Hepatocyte (in vitro differentiated cells): ENCODE results near the gene DLG3. TPM values are rescaled to one million over a fixed set of nuclear protein-coding genes. Genes with fewer than 3 reads are reported as not detected.

Experiments
- DNase-seq: peaks from one replicate; pipeline ENCODE4 v3.0.0-alpha.2; 2016; ENCODE audit warnings: low spot score
- H2AFZ ChIP-seq: fragments of 200-600 bp; sonication (generic); 2 replicates; pipeline ENCODE4 v1.6.0; 2016; ENCODE audit warnings: antibody characterized with exemption, mild to moderate bottlenecking
- H3K27ac ChIP-seq: fragments of 200-600 bp; sonication (generic); 2 replicates; pipeline ENCODE4 v1.5.1; 2016; ENCODE audit warnings: mild to moderate bottlenecking
- H3K27me3 ChIP-seq: fragments of 200-600 bp; sonication (generic); 2 replicates; pipeline ENCODE4 v1.6.1; 2016
- H3K36me3 ChIP-seq: fragments of 200-600 bp; sonication (generic); replicated peaks from 2 replicates; pipeline ENCODE4 v1.5.1; 2016; ENCODE audit warnings: low read depth; ENCODE audit not compliant: insufficient read depth
- H3K4me1 ChIP-seq: fragments of 200-600 bp; sonication (generic); 2 replicates; pipeline ENCODE4 v1.5.1; 2016; ENCODE audit warnings: mild to moderate bottlenecking, moderate library complexity; ENCODE audit not compliant: insufficient read depth
- H3K4me2 ChIP-seq: fragments of 200-600 bp; sonication (generic); 2 replicates; pipeline ENCODE4 v1.6.0; 2016
- H3K4me3 ChIP-seq: fragments of 200-600 bp; sonication (generic); 2 replicates; pipeline ENCODE4 v1.5.1; 2016; ENCODE audit warnings: mild to moderate bottlenecking
- H3K79me2 ChIP-seq: fragments of 200-600 bp; sonication (generic); 2 replicates; pipeline ENCODE4 v1.6.0; 2017; ENCODE audit warnings: mild to moderate bottlenecking
- H3K9me2 ChIP-seq: fragments of 200-600 bp; sonication (generic); replicated peaks from 2 replicates; pipeline ENCODE4 v1.6.0; 2017; ENCODE audit warnings: mild to moderate bottlenecking; ENCODE audit not compliant: insufficient read depth
- H3K9me3 ChIP-seq: fragments of 200-600 bp; sonication (generic); 2 replicates; pipeline ENCODE4 v1.5.1; 2016; ENCODE audit warnings: low read depth, mild to moderate bottlenecking
- H4K20me1 ChIP-seq: fragments of 200-600 bp; sonication (generic); 2 replicates; pipeline ENCODE4 v1.6.0; 2016; ENCODE audit warnings: mild to moderate bottlenecking; ENCODE audit not compliant: insufficient read depth, poor library complexity, severe bottlenecking
- CTCF ChIP-seq: fragments of 200-600 bp; sonication (generic); IDR thresholded peaks from 2 replicates; pipeline ENCODE4 v1.5.1; 2016; ENCODE audit warnings: antibody characterized with exemption, mild to moderate bottlenecking; ENCODE audit not compliant: poor library complexity
- EZH2 ChIP-seq: fragments of 200-600 bp; sonication (generic); IDR thresholded peaks from 2 replicates; pipeline ENCODE4 v1.6.1; 2016; ENCODE audit warnings: antibody characterized with exemption, mild to moderate bottlenecking, borderline replicate concordance
- EZH2phosphoT487 ChIP-seq: fragments of 200-600 bp; sonication (generic); IDR thresholded peaks from one replicate; pipeline ENCODE4 v1.6.1; 2018; ENCODE audit warnings: antibody characterized with exemption, mild to moderate bottlenecking, low read depth, moderate library complexity; ENCODE audit not compliant: unreplicated experiment, severe bottlenecking
- WGBS: methylation state at CpG from one replicate; pipeline ENCODE4 v1.1.6; 2016; ENCODE audit warnings: low lambda C conversion rate; ENCODE audit errors: missing lambda C conversion rate; 5-methylcytosine and 5-hydroxymethylcytosine counted together
- polyA plus RNA-seq: library from polyadenylated mRNA; unstranded; fragments of >200 nt; fragmentation: Nextera tagmentation; extraction: Ambion mirVana; gene quantifications from 2 replicates; pipeline ENCODE4 v1.2.1, GENCODE V29; 2016
- total RNA-seq: library from RNA; depleted of rRNA; stranded (reverse); fragments of >200 nt; gene quantifications from 2 replicates; pipeline ENCODE4 v1.2.3, GENCODE V29; 2014

The DLG3 gene
- total and polyA plus RNA-seq, 2 experiments from 2014 or later = 9.6 to 17.7 TPM

DNA sequence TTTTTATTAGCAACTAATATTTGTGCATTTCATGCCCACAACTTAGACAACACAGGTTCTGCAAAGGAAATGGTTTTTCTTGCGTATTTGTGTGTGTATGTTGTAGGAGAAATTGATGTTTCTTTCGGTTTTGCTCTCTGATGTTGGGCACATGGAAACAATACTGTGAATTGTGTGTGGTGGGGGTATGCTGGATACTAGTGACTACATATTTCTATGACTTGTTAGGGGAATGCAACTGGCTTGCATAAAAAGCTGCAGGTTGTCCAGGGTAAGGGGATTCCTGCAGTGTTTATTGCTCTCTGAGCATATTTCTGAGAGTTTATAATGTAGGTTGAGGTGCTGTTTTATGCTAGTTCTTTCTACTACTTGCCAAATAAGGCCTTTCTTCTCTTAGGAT is 11.6 kb downstream of the DLG3 start:
- H3K4me1 ChIP-seq = peaks cover 7% of the 10 kb centered on the region
- no peak overlapping the region for H2AFZ ChIP-seq
- H3K4me2 ChIP-seq = peak overlapping the region; percentile 82
- peaks cover 48% of the 10 kb centered on the region for H3K79me2 ChIP-seq
- peaks cover 7% of the 10 kb centered on the region for H4K20me1 ChIP-seq
- no peak for TF ChIP-seq EZH2
- TF ChIP-seq EZH2phosphoT487 = no peak
- TF ChIP-seq CTCF = no peak
- H3K36me3 ChIP-seq = no peaks in the 10 kb centered on the region
- H3K27ac ChIP-seq = peak overlapping the region; percentile 96
- no peak for DNase-seq
- no peaks in the 10 kb centered on the region for H3K27me3 ChIP-seq
- H3K9me3 ChIP-seq = no peaks in the 10 kb centered on the region
- no peaks in the 10 kb centered on the region for H3K9me2 ChIP-seq
- 56% methylated on average over 2 of the region's 2 CpGs for WGBS
- peak overlapping the region; percentile 52 for H3K4me3 ChIP-seq

DNA sequence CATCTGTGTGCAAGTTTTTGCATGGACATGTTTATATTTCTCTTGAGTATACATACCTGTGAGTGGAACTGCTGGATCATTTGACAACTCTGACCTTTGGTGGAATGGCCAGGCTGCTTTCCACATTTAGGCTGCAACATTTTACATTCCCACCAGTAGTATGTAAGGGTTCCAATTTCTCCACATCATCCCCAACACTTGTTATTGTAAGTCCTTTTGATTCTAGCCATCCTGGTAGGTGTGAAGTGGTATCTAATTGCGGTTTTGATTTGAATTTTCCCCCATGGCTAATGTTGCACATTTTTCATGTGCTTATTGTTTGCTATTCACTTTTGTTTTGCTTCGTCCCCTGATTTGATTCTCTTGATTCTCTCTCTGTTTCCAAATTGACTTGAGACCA is 16.4 kb downstream of the DLG3 start:
- TF ChIP-seq EZH2 (no peak), EZH2phosphoT487 (no peak), CTCF (no peak)
- WGBS = 63% methylated on average over 2 of the region's 2 CpGs
- no peaks in the 10 kb centered on the region for H3K36me3 ChIP-seq
- H3K79me2 ChIP-seq = peaks cover 80% of the 10 kb centered on the region
- no peak overlapping the region for H2AFZ ChIP-seq
- no peaks in the 10 kb centered on the region for H3K27me3 ChIP-seq
- DNase-seq = no peak
- no peak overlapping the region for H3K4me3 ChIP-seq
- peaks cover 13% of the 10 kb centered on the region for H4K20me1 ChIP-seq
- no peak overlapping the region for H3K27ac ChIP-seq
- H3K9me2 ChIP-seq = no peaks in the 10 kb centered on the region
- H3K4me2 ChIP-seq = no peak overlapping the region
- peaks cover 3% of the 10 kb centered on the region for H3K4me1 ChIP-seq
- H3K9me3 ChIP-seq = no peaks in the 10 kb centered on the region

DNA sequence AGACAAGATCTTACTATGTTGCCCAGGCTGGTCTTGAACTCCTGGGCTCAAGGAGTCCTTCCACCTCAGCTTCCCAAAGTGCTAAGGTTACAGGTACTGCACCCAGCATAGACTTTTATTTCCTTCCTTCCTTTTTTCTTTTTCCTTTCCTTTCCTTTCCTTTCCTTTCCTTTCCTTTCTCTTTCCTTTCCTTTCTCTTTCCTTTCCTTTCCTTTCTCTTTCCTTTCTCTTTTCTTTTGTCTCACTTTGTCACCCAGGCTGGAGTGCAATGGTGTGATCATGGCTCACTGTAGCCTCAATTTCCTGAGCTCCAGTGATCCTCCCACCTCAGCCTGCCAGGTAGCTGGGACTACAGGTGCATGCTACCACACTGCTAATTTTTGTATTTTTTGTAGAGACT is 19.4 kb downstream of the DLG3 start:
- Histone ChIP-seq H3K27me3 (no peaks in the 10 kb centered on the region), H3K36me3 (no peaks in the 10 kb centered on the region), H3K79me2 (peaks cover 72% of the 10 kb centered on the region), H3K9me3 (no peaks in the 10 kb centered on the region), H3K9me2 (no peaks in the 10 kb centered on the region), H2AFZ (no peak overlapping the region), H3K4me3 (no peak overlapping the region), H3K27ac (no peak overlapping the region), H4K20me1 (peaks cover 6% of the 10 kb centered on the region), H3K4me1 (no peaks in the 10 kb centered on the region), H3K4me2 (no peak overlapping the region)
- no peak for DNase-seq
- TF ChIP-seq CTCF (no peak), EZH2 (no peak), EZH2phosphoT487 (no peak)

DNA sequence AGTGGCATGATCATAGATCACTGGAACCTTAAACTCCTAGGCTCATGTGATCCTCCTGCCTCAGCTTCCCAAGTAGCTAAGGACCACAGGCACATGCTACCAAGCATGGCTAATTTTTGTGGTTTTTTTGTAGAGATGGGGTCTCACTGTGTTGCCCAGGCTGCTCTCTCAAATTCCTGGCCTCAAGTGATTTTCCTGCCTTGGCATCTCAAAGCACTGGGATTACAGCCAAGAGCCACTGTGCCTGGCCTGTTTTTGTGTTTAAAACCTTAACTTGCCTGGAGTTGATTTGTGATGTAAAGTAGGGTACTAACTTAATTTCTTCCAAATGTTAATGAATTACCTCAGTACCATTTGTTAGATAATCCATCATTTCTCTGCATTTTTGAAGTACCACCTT is 22.3 kb downstream of the DLG3 start:
- H3K36me3 ChIP-seq = no peaks in the 10 kb centered on the region
- H3K27me3 ChIP-seq = no peaks in the 10 kb centered on the region
- H3K79me2 ChIP-seq = peaks cover 68% of the 10 kb centered on the region
- H3K4me1 ChIP-seq = no peaks in the 10 kb centered on the region
- TF ChIP-seq EZH2 (no peak), EZH2phosphoT487 (no peak), CTCF (no peak)
- no peaks in the 10 kb centered on the region for H3K9me2 ChIP-seq
- no peak overlapping the region for H3K27ac ChIP-seq
- no peak for DNase-seq
- no peak overlapping the region for H3K4me2 ChIP-seq
- no peak overlapping the region for H3K4me3 ChIP-seq
- H2AFZ ChIP-seq = no peak overlapping the region
- H3K9me3 ChIP-seq = no peaks in the 10 kb centered on the region
- H4K20me1 ChIP-seq = peaks cover 6% of the 10 kb centered on the region
